GM12878 (cell line): Measurements from ENCODE around the gene SNX7. TPM values are rescaled to one million over a fixed set of nuclear protein-coding genes. Genes with fewer than 3 reads are reported as not detected.

Experiments
- ATAC-seq: fragments of 200-7000 bp; cut with Tn5 transposase; 3 replicates; pipeline ENCODE4 v1.9.1; 2020; ENCODE audit warnings: mild to moderate bottlenecking, moderate library complexity
- BruUV-seq: library from RNA; stranded (reverse); fragments of 400-500 nt; replicated peaks from 2 replicates; lab custom pipeline; 2021; lab: Mats Ljungman, UMichigan
- CTCF ChIA-PET: fragments of 300-600 bp; sonication (Branson Sonifier 250); formaldehyde crosslinking; extraction: SDS; loops from one replicate; lab custom pipeline; 2021; ENCODE audit warnings: inconsistent platforms; lab: Yijun Ruan, JAX
- POLR2A ChIA-PET: fragments of 350-600 bp; formaldehyde crosslinking; extraction: SDS; loops from one replicate; lab custom pipeline; 2021; ENCODE audit warnings: inconsistent platforms; lab: Charles Lee
- RAD21 ChIA-PET: fragments of 300-600 bp; sonication (Branson Sonifier 250); formaldehyde crosslinking; loops from one replicate; lab custom pipeline; 2023; ENCODE audit warnings: antibody characterized with exemption; ENCODE audit not compliant: unreplicated experiment; lab: Charles Lee
- SMC1A ChIA-PET: fragments of 300-600 bp; sonication (Branson Sonifier 250); formaldehyde crosslinking; loops from one replicate; lab custom pipeline; 2023; ENCODE audit not compliant: unreplicated experiment, uncharacterized antibody; lab: Charles Lee
- DNase-seq: peaks from one replicate; pipeline ENCODE4 v3.0.0-alpha.2; 2011; ENCODE audit warnings: low read depth, low spot score
- FAIRE-seq: peaks from 3 replicates; lab custom pipeline; 2011; peaks lifted over from hg19 to GRCh38; lab: Jason Lieb, UNC
- H2AFZ ChIP-seq: 2 replicates; pipeline ENCODE4 v1.6.0; 2011; ENCODE audit warnings: low read depth, low read length, control low read depth; ENCODE audit not compliant: control insufficient read depth
- H3K27ac ChIP-seq: 2 replicates; pipeline ENCODE4 v1.5.1; 2011; ENCODE audit warnings: control low read depth; ENCODE audit not compliant: control insufficient read depth, insufficient read depth
- H3K27me3 ChIP-seq, 2 experiments: replicated peaks in 1 of 2; 2 replicates each; pipeline versions ENCODE4 v1.6.0 to v1.6.1; 2011; ENCODE audit warnings: low read length in 1 of 2; ENCODE audit not compliant: control insufficient read depth in 2 of 2, insufficient read depth in 2 of 2
- H3K36me3 ChIP-seq, 2 experiments: 2 replicates each; pipeline ENCODE4 v1.5.1; 2011; ENCODE audit warnings: low read length in 1 of 2; ENCODE audit not compliant: control insufficient read depth in 2 of 2, insufficient read depth in 2 of 2
- H3K4me1 ChIP-seq: 2 replicates; pipeline ENCODE4 v1.6.1; 2011; ENCODE audit warnings: mild to moderate bottlenecking, low read length, moderate library complexity, mixed read lengths; ENCODE audit not compliant: control insufficient read depth, insufficient read depth
- H3K4me2 ChIP-seq: 2 replicates; pipeline ENCODE4 v1.6.0; 2011; ENCODE audit warnings: control low read depth; ENCODE audit not compliant: control insufficient read depth, insufficient read depth
- H3K4me3 ChIP-seq: fragments of 200-600 bp; sonication (generic); 2 replicates; pipeline ENCODE4 v1.5.1; 2016
- H3K79me2 ChIP-seq: 2 replicates; pipeline ENCODE4 v1.6.0; 2011; ENCODE audit warnings: low read length; ENCODE audit not compliant: control insufficient read depth, insufficient read depth
- H3K9ac ChIP-seq: 2 replicates; pipeline ENCODE4 v1.8.0; 2011; ENCODE audit warnings: low read length, control low read depth, mixed read lengths; ENCODE audit not compliant: control insufficient read depth, insufficient read depth
- H3K9me3 ChIP-seq: replicated peaks from 3 replicates; pipeline ENCODE4 v1.5.1; 2011; ENCODE audit warnings: mild to moderate bottlenecking, low read length; ENCODE audit not compliant: control insufficient read depth, insufficient read depth
- H4K20me1 ChIP-seq: 2 replicates; pipeline ENCODE4 v1.6.0; 2011; ENCODE audit not compliant: control insufficient read depth, insufficient read depth
- EED ChIP-seq: sonication (generic); IDR thresholded peaks from 2 replicates; pipeline ENCODE4 v1.6.1; 2016; ENCODE audit warnings: antibody characterized with exemption, low read depth
- FOXM1 ChIP-seq: IDR thresholded peaks from 2 replicates; pipeline ENCODE4 v1.6.1; 2012; ENCODE audit warnings: low read depth, mild to moderate bottlenecking, inconsistent platforms, low read length, moderate library complexity
- HSF1 ChIP-seq: fragments of 150-350 bp; IDR thresholded peaks from 2 replicates; pipeline ENCODE4 v1.6.1; 2014; ENCODE audit warnings: mild to moderate bottlenecking, low read depth, low read length
- NFYA ChIP-seq: IDR thresholded peaks from 2 replicates; pipeline ENCODE4 v1.6.1; 2011; ENCODE audit warnings: low read depth, mild to moderate bottlenecking, low read length, improper control_type of control experiment, borderline replicate concordance
- PML ChIP-seq: IDR thresholded peaks from 2 replicates; pipeline ENCODE4 v1.6.1; 2012; ENCODE audit warnings: low read length, inconsistent platforms
- ZBTB11 ChIP-seq: fragments of 450-650 bp; formaldehyde crosslinking; IDR thresholded peaks from 2 replicates; pipeline ENCODE4 v1.5.0; 2022; ENCODE audit warnings: mild to moderate bottlenecking, missing genetic modification characterization
- ZBTB4 ChIP-seq: fragments of 450-650 bp; formaldehyde crosslinking; IDR thresholded peaks from 2 replicates; pipeline ENCODE4 v1.4.0; 2022; ENCODE audit warnings: mild to moderate bottlenecking, moderate library complexity
- WGBS: methylation state at CpG from one replicate; pipeline ENCODE4 v1.1.6; 2016; ENCODE audit warnings: low lambda C conversion rate; ENCODE audit not compliant: insufficient replicate concordance, insufficient coverage; ENCODE audit errors: missing lambda C conversion rate; 5-methylcytosine and 5-hydroxymethylcytosine counted together
- in situ Hi-C: fragments of 300-500 bp; cut with MboI; formaldehyde crosslinking; loops from 9 replicates; pipeline ENCODE4 v1.14.3; 2018; ENCODE audit warnings: mixed read lengths
- intact Hi-C: fragments of 100-400 bp; cut with micrococcal nuclease; formaldehyde crosslinking; loops from one replicate; pipeline ENCODE4 v1.14.2; 2022; ENCODE audit not compliant: unreplicated experiment
- polyA plus RNA-seq, 11 experiments: library from polyadenylated mRNA; depleted of rRNA in 4 of 11; unstranded in 6 of 11; stranded (reverse) in 5 of 11; fragments of >200 nt; fragmentation: Nextera tagmentation in 4 of 11; fragmentation: Illumina TruSeq in 1 of 11; extraction: Ambion mirVana in 4 of 11; extraction: Trizol in 1 of 11; gene quantifications; 1 replicate in 1 of 11; 2 replicates in 10 of 11; pipeline versions ENCODE4 v1.2.1 to v1.2.3, GENCODE V29; 2011 to 2016; ENCODE audit warnings: inconsistent platforms in 2 of 11, missing spikeins in 2 of 11, low read depth in 1 of 11
- total RNA-seq, 4 experiments: library from RNA; depleted of rRNA in 3 of 4; stranded (reverse); fragments of >200 nt in 3 of 4; fragmentation: Illumina TruSeq in 1 of 4; extraction: Trizol in 1 of 4; gene quantifications; 2 replicates each; pipeline versions ENCODE4 v1.2.1 to v1.2.3, GENCODE V29; 2013 to 2021

The SNX7 gene
- total and polyA plus RNA-seq, 10 of the 15 experiments (the other 5 are each of a cell fraction or from before 2014, with no cell fraction given), result 0.23 to 0.82 (median 0.34) TPM

- intact Hi-C loops, result no loop called here
- no peaks in the 10 kb centered on the region for H3K4me1 ChIP-seq
- no peak overlapping the region for H3K9ac ChIP-seq
- H4K20me1 ChIP-seq, result no peaks in the 10 kb centered on the region
- H3K4me2 ChIP-seq, result no peak overlapping the region
- CTCF ChIA-PET, result no interaction called here
- no peaks in the 10 kb centered on the region for H3K36me3 ChIP-seq
- H3K79me2 ChIP-seq, result no peaks in the 10 kb centered on the region
- SMC1A ChIA-PET, result no interaction called here
- FAIRE-seq, result no peak
- TF ChIP-seq HSF1, result no peak
- TF ChIP-seq ZBTB4 (CRISPR knock-in tag), result no peak
- TF ChIP-seq FOXM1, result no peak
- TF ChIP-seq PML, result no peak
- TF ChIP-seq EED, result no peak
- TF ChIP-seq ZBTB11 (CRISPR knock-in tag), result no peak
- TF ChIP-seq NFYA, result no peak
- no peak overlapping the region for H3K27ac ChIP-seq
- H2AFZ ChIP-seq, result no peak overlapping the region
- whole genome bisulfite sequencing, result 0% methylated on average over 2 of the region's 2 CpGs
- H3K27me3 ChIP-seq, result no peaks in the 10 kb centered on the region; a peak in 1 of 4 replicates
- ATAC-seq, result no peak
- in situ Hi-C loops, result no loop called here
- no peak for DNase-seq
- no TSS peak for BruUV-seq
- POLR2A ChIA-PET, result no interaction called here
- no peak overlapping the region for H3K4me3 ChIP-seq
- RAD21 ChIA-PET, result no interaction called here
- no peaks in the 10 kb centered on the region for H3K9me3 ChIP-seq
These were observed 17.0 kb upstream of the SNX7 start for GRCh38 chr1:98644510-98644909.
